Activated B cell treated with CpG ODN at 0.5 μM for 24 hours (primary cell): Measurements from ENCODE around the gene DMAC2L. TPM values are rescaled to one million over a fixed set of nuclear protein-coding genes. Genes with fewer than 3 reads are reported as not detected.

ENCODE experiments used
- ATAC-seq: fragments of 200-7000 bp; cut with Tn5 transposase; one replicate; pipeline ENCODE4 v1.10.0; 2021; ENCODE audit warnings: low read depth, mild to moderate bottlenecking, moderate library complexity
- CTCF ChIA-PET: fragments of 350-600 bp; sonication (Branson Sonifier 250); formaldehyde crosslinking; loops from one replicate; lab custom pipeline; 2021; ENCODE audit warnings: antibody characterized with exemption; lab: Charles Lee
- POLR2A ChIA-PET: fragments of 350-600 bp; sonication (Branson Sonifier 250); formaldehyde crosslinking; loops from one replicate; lab custom pipeline; 2021; ENCODE audit warnings: antibody characterized with exemption; lab: Charles Lee
- DNase-seq: peaks from one replicate; pipeline ENCODE4 v3.0.0; 2022
- H3K27ac Mint-ChIP-seq: one replicate; pipeline ENCODE4 v1.8.0; 2020; ENCODE audit warnings: mixed read lengths
- H3K27me3 Mint-ChIP-seq: one replicate; pipeline ENCODE4 v1.8.0; 2021; ENCODE audit warnings: mixed read lengths
- H3K36me3 Mint-ChIP-seq: one replicate; pipeline ENCODE4 v1.8.0; 2021; ENCODE audit warnings: low read depth, mixed read lengths
- H3K4me1 Mint-ChIP-seq: one replicate; pipeline ENCODE4 v1.8.0; 2021; ENCODE audit warnings: mixed read lengths
- H3K4me3 Mint-ChIP-seq: one replicate; pipeline ENCODE4 v1.8.0; 2020; ENCODE audit warnings: mild to moderate bottlenecking, mixed read lengths
- H3K9me3 Mint-ChIP-seq: one replicate; pipeline ENCODE4 v1.8.0; 2020; ENCODE audit warnings: mixed read lengths
- CTCF ChIP-seq: fragments of 200-600 bp; IDR thresholded peaks from one replicate; pipeline ENCODE4 v1.8.0; 2022; ENCODE audit warnings: antibody characterized with exemption, mild to moderate bottlenecking
- intact Hi-C: fragments of 100-400 bp; cut with micrococcal nuclease; formaldehyde crosslinking; loops from one replicate; pipeline ENCODE4 v1.15.1; 2024
- total RNA-seq: library from RNA; stranded (reverse); gene quantifications from 2 replicates; pipeline ENCODE4 v1.2.3, GENCODE V29; 2022

DMAC2L gene
- total RNA-seq, 1 donor from 2014 or later = 32.2 TPM

GRCh38 chr14:50270932-50271331, 41.2 kb upstream of the DMAC2L start:
- ChIA-PET POLR2A (no interaction called here), CTCF (no interaction called here)
- no peak for TF ChIP-seq CTCF
- no peak overlapping the region for H3K4me3 Mint-ChIP-seq
- no peaks in the 10 kb centered on the region for H3K4me1 Mint-ChIP-seq
- no peak for DNase-seq
- no peaks in the 10 kb centered on the region for H3K36me3 Mint-ChIP-seq
- no peaks in the 10 kb centered on the region for H3K9me3 Mint-ChIP-seq
- intact Hi-C loops = no loop called here
- no peaks in the 10 kb centered on the region for H3K27me3 Mint-ChIP-seq
- no peak for ATAC-seq
- no peak overlapping the region for H3K27ac Mint-ChIP-seq

GRCh38 chr14:50272498-50272897, 39.6 kb upstream of the DMAC2L start:
- DNase-seq = no peak
- H3K36me3 Mint-ChIP-seq = peaks cover 2% of the 10 kb centered on the region
- ChIA-PET CTCF (no interaction called here), POLR2A (no interaction called here)
- H3K4me3 Mint-ChIP-seq = no peak overlapping the region
- H3K4me1 Mint-ChIP-seq = no peaks in the 10 kb centered on the region
- TF ChIP-seq CTCF = no peak
- H3K9me3 Mint-ChIP-seq = no peaks in the 10 kb centered on the region
- H3K27ac Mint-ChIP-seq = no peak overlapping the region
- intact Hi-C loops = no loop called here
- no peaks in the 10 kb centered on the region for H3K27me3 Mint-ChIP-seq
- ATAC-seq = no peak

GRCh38 chr14:50285861-50286260, 26.3 kb upstream of the DMAC2L start:
- TF ChIP-seq CTCF = no peak
- peaks cover 3% of the 10 kb centered on the region for H3K36me3 Mint-ChIP-seq
- no peak overlapping the region for H3K4me3 Mint-ChIP-seq
- no peak for ATAC-seq
- H3K27me3 Mint-ChIP-seq = no peaks in the 10 kb centered on the region
- ChIA-PET CTCF (no interaction called here), POLR2A (no interaction called here)
- intact Hi-C loops = no loop called here
- no peaks in the 10 kb centered on the region for H3K4me1 Mint-ChIP-seq
- DNase-seq = no peak
- H3K27ac Mint-ChIP-seq = no peak overlapping the region
- H3K9me3 Mint-ChIP-seq = no peaks in the 10 kb centered on the region

GRCh38 chr14:50288146-50288545, 24.0 kb upstream of the DMAC2L start:
- DNase-seq (no peak), ATAC-seq (no peak)
- no peak overlapping the region for H3K4me3 Mint-ChIP-seq
- H3K36me3 Mint-ChIP-seq = peaks cover 5% of the 10 kb centered on the region
- CTCF ChIA-PET = no interaction called here
- POLR2A ChIA-PET = no interaction called here
- H3K27ac Mint-ChIP-seq = no peak overlapping the region
- H3K4me1 Mint-ChIP-seq = no peaks in the 10 kb centered on the region
- no peaks in the 10 kb centered on the region for H3K9me3 Mint-ChIP-seq
- intact Hi-C loops = no loop called here
- H3K27me3 Mint-ChIP-seq = no peaks in the 10 kb centered on the region
- no peak for TF ChIP-seq CTCF

GRCh38 chr14:50290306-50290705, 21.8 kb upstream of the DMAC2L start:
- DNase-seq (no peak), ATAC-seq (no peak)
- no peaks in the 10 kb centered on the region for H3K4me1 Mint-ChIP-seq
- TF ChIP-seq CTCF = no peak
- H3K27ac Mint-ChIP-seq = no peak overlapping the region
- ChIA-PET POLR2A (no interaction called here), CTCF (no interaction called here)
- peaks cover 11% of the 10 kb centered on the region for H3K36me3 Mint-ChIP-seq
- no peak overlapping the region for H3K4me3 Mint-ChIP-seq
- no peaks in the 10 kb centered on the region for H3K9me3 Mint-ChIP-seq
- intact Hi-C loops = no loop called here
- no peaks in the 10 kb centered on the region for H3K27me3 Mint-ChIP-seq
